HepG2 (cell line): ENCODE data around the gene POLRMT.
"Not testable (repeated sequence)": the region's sequence is repeated elsewhere in the genome, so short reads cannot be mapped to it uniquely, and the experiment has no call there.

ENCODE experiments used
- CTCF ChIP-seq: sonication (generic); formaldehyde crosslinking; IDR thresholded peaks from 2 replicates; pipeline ENCODE4 v1.5.0; 2020; ENCODE audit warnings: mild to moderate bottlenecking, missing genetic modification reagents, moderate library complexity
- E2F1 ChIP-seq: sonication (generic); formaldehyde crosslinking; IDR thresholded peaks from 2 replicates; pipeline ENCODE4 v1.5.0; 2020; ENCODE audit warnings: missing genetic modification reagents
- EZH2 ChIP-seq: conservative IDR thresholded peaks from 2 replicates; pipeline ENCODE4 v1.6.1; 2012; ENCODE audit warnings: mild to moderate bottlenecking, low read depth, low read length, moderate library complexity
- HNRNPLL ChIP-seq: fragments of 200-400 bp; formaldehyde crosslinking; IDR thresholded peaks from 2 replicates; pipeline ENCODE4 v1.6.1; 2017; ENCODE audit warnings: mild to moderate bottlenecking, low read depth, low read length; ENCODE audit not compliant: poor library complexity, severe bottlenecking
- POLR2A ChIP-seq, 2 experiments: IDR thresholded peaks; 2 replicates each; pipeline ENCODE4 v1.6.1; 2011; ENCODE audit warnings: low read depth in 2 of 2, low read length in 2 of 2, mild to moderate bottlenecking in 1 of 2, moderate library complexity in 1 of 2; ENCODE audit not compliant: insufficient read depth in 1 of 2
- SALL1 ChIP-seq: sonication (generic); formaldehyde crosslinking; IDR thresholded peaks from 2 replicates; pipeline ENCODE4 v1.8.0; 2022; ENCODE audit warnings: mild to moderate bottlenecking, missing genetic modification reagents
- SIN3A ChIP-seq: IDR thresholded peaks from 2 replicates; pipeline ENCODE4 v1.6.1; 2011; ENCODE audit warnings: low read depth, mild to moderate bottlenecking, control low read depth, low read length, borderline replicate concordance
- SMC3 ChIP-seq: IDR thresholded peaks from 2 replicates; pipeline ENCODE4 v1.6.1; 2011; ENCODE audit warnings: low read length, improper control_type of control experiment
- UBTF ChIP-seq: sonication (generic); formaldehyde crosslinking; IDR thresholded peaks from 2 replicates; pipeline ENCODE4 v1.4.0; 2020; ENCODE audit warnings: mild to moderate bottlenecking, missing genetic modification reagents
- ZFP36L1 ChIP-seq: sonication (generic); formaldehyde crosslinking; IDR thresholded peaks from 2 replicates; pipeline ENCODE4 v1.8.0; 2022; ENCODE audit warnings: mild to moderate bottlenecking, missing genetic modification reagents, moderate library complexity
- ZMYM4 ChIP-seq: sonication (generic); formaldehyde crosslinking; IDR thresholded peaks from 2 replicates; pipeline ENCODE4 v1.8.1; 2023; ENCODE audit warnings: mild to moderate bottlenecking, missing genetic modification reagents
- ZNF784 ChIP-seq: sonication (generic); formaldehyde crosslinking; IDR thresholded peaks from 2 replicates; pipeline ENCODE4 v1.5.1; 2020; ENCODE audit warnings: missing genetic modification reagents, mild to moderate bottlenecking, borderline replicate concordance

- not testable (repeated sequence) for TF ChIP-seq CTCF; POLR2A (IDR thresholded peaks at IDR 0.05; ENCODE audit: insufficient read depth in 1 of 2, low read depth in 2 of 2, low read length in 2 of 2); E2F1; ZNF784; EZH2; SMC3; HNRNPLL; SIN3A; UBTF (CRISPR knock-in tag); SALL1; ZFP36L1 (CRISPR knock-in tag); ZMYM4
These were observed 29.6 kb downstream of the POLRMT start for GRCh38 chr19:603779-604178.
